Liver (tissue), 9 donors: ENCODE results near the gene FMN1. TPM values are rescaled to one million over a fixed set of nuclear protein-coding genes. Genes with fewer than 3 reads are reported as not detected.

Experiments used
- DNase-seq: peaks from one replicate; pipeline ENCODE4 v3.0.0-alpha.2; 2017; ENCODE audit warnings: low spot score
- H3K27ac ChIP-seq, 2 donors: one replicate each; pipeline ENCODE4 v1.7.0; 2013; ENCODE audit warnings: inconsistent platforms in 2 of 2, low read length in 2 of 2, control low read depth in 1 of 2, low read depth in 1 of 2, mild to moderate bottlenecking in 1 of 2
- H3K27me3 ChIP-seq, 4 donors: one replicate each; pipeline versions ENCODE4 v1.6.1 to v1.7.0; 2013; ENCODE audit warnings: low read length in 3 of 4, inconsistent platforms in 1 of 4, mild to moderate bottlenecking in 1 of 4, moderate library complexity in 1 of 4; ENCODE audit not compliant: control insufficient read depth in 4 of 4, insufficient read depth in 4 of 4
- H3K36me3 ChIP-seq, 4 donors: one replicate each; pipeline versions ENCODE4 v1.6.1 to v1.7.0; 2013; ENCODE audit warnings: low read length in 3 of 4, mild to moderate bottlenecking in 3 of 4, low read depth in 1 of 4, moderate library complexity in 1 of 4; ENCODE audit not compliant: control insufficient read depth in 4 of 4, insufficient read depth in 3 of 4
- H3K4me1 ChIP-seq, 4 donors: one replicate each; pipeline versions ENCODE4 v1.6.1 to v1.7.0; 2013; ENCODE audit warnings: low read length in 3 of 4, mild to moderate bottlenecking in 3 of 4, moderate library complexity in 1 of 4; ENCODE audit not compliant: control insufficient read depth in 4 of 4, insufficient read depth in 4 of 4
- H3K4me3 ChIP-seq, 3 donors: one replicate each; pipeline versions ENCODE4 v1.6.1 to v1.7.0; 2013; ENCODE audit warnings: low read length in 3 of 3, control low read depth in 1 of 3, low read depth in 1 of 3, mild to moderate bottlenecking in 1 of 3
- H3K9ac ChIP-seq, 2 donors: one replicate each; pipeline ENCODE4 v1.7.0; 2013; ENCODE audit warnings: low read length in 2 of 2, mild to moderate bottlenecking in 2 of 2, moderate library complexity in 2 of 2, control low read depth in 1 of 2, low read depth in 1 of 2
- H3K9me3 ChIP-seq, 4 donors: one replicate each; pipeline versions ENCODE4 v1.6.1 to v1.7.0; 2013; ENCODE audit warnings: low read length in 3 of 4; ENCODE audit not compliant: control insufficient read depth in 4 of 4
- CTCF ChIP-seq: fragments of 150-350 bp; IDR thresholded peaks from 2 replicates; pipeline ENCODE4 v1.5.1; 2017; ENCODE audit warnings: improper control_type of control experiment, low read depth, low read length; ENCODE audit not compliant: missing input control
- EGR1 ChIP-seq, 2 donors: IDR thresholded peaks; 2 replicates each; pipeline ENCODE4 v1.6.1; 2016 to 2018; ENCODE audit warnings: antibody characterized with exemption in 2 of 2, low read depth in 2 of 2
- FOXA1 ChIP-seq: IDR thresholded peaks from 2 replicates; pipeline ENCODE4 v1.6.1; 2016; ENCODE audit warnings: antibody characterized with exemption
- FOXA2 ChIP-seq: IDR thresholded peaks from 2 replicates; pipeline ENCODE4 v1.6.1; 2016; ENCODE audit warnings: antibody characterized with exemption
- GABPA ChIP-seq, 2 donors: IDR thresholded peaks in 1 of 2; conservative IDR thresholded peaks in 1 of 2; 2 replicates each; pipeline ENCODE4 v1.6.1; 2016; ENCODE audit warnings: antibody characterized with exemption in 2 of 2, mild to moderate bottlenecking in 1 of 2, moderate library complexity in 1 of 2
- HNF4A ChIP-seq, 2 donors: conservative IDR thresholded peaks; 2 replicates each; pipeline ENCODE4 v1.6.1; 2016; ENCODE audit warnings: antibody characterized with exemption in 2 of 2, mild to moderate bottlenecking in 2 of 2
- HNF4G ChIP-seq: IDR thresholded peaks from 2 replicates; pipeline ENCODE4 v1.6.1; 2016; ENCODE audit warnings: antibody characterized with exemption
- JUND ChIP-seq, 2 donors: IDR thresholded peaks; 2 replicates each; pipeline ENCODE4 v1.6.1; 2016; ENCODE audit warnings: antibody characterized with exemption in 2 of 2
- NR2F2 ChIP-seq: IDR thresholded peaks from 2 replicates; pipeline ENCODE4 v1.6.1; 2016; ENCODE audit warnings: antibody characterized with exemption
- RAD21 ChIP-seq, 2 donors: IDR thresholded peaks; 2 replicates each; pipeline ENCODE4 v1.6.1; 2016; ENCODE audit warnings: antibody characterized with exemption in 2 of 2, mild to moderate bottlenecking in 2 of 2
- RXRA ChIP-seq, 2 donors: IDR thresholded peaks; 2 replicates each; pipeline ENCODE4 v1.6.1; 2017 to 2018; ENCODE audit warnings: antibody characterized with exemption in 2 of 2, mild to moderate bottlenecking in 1 of 2
- SP1 ChIP-seq: IDR thresholded peaks from 2 replicates; pipeline ENCODE4 v1.6.1; 2018; ENCODE audit warnings: antibody characterized with exemption, mild to moderate bottlenecking
- TAF1 ChIP-seq: conservative IDR thresholded peaks from 2 replicates; pipeline ENCODE4 v1.6.1; 2016; ENCODE audit warnings: antibody characterized with exemption, mild to moderate bottlenecking
- YY1 ChIP-seq: IDR thresholded peaks from 2 replicates; pipeline ENCODE4 v1.6.1; 2016; ENCODE audit warnings: antibody characterized with exemption, mild to moderate bottlenecking
- WGBS: extraction: QIAGEN DNeasy Blood & Tissue Kit; methylation state at CpG from one replicate; pipeline ENCODE4 v1.1.7; 2013; 5-methylcytosine and 5-hydroxymethylcytosine counted together
- polyA plus RNA-seq, 2 donors: library from polyadenylated mRNA; stranded (reverse) in 1 of 2; unstranded in 1 of 2; fragments of 200-250 nt in 1 of 2; fragments of >200 nt in 1 of 2; fragmentation: Nextera tagmentation in 1 of 2; extraction: Ambion mirVana in 1 of 2; gene quantifications; one replicate each; pipeline versions ENCODE4 v1.2.1 to v1.2.3, GENCODE V29; 2013 to 2015
- total RNA-seq, 2 donors: library from RNA; depleted of rRNA; stranded (reverse); fragments of >200 nt; gene quantifications; one replicate each; pipeline ENCODE4 v1.2.3, GENCODE V29; 2014
- TF ChIP-seq, protein P1 (sequence below): IDR thresholded peaks from 2 replicates; pipeline ENCODE4 v1.6.1; 2016; ENCODE audit warnings: antibody characterized with exemption
- TF ChIP-seq, protein P2 (sequence below): IDR thresholded peaks from 2 replicates; pipeline ENCODE4 v1.6.1; 2016; ENCODE audit warnings: antibody characterized with exemption
- TF ChIP-seq, protein P3 (sequence below): IDR thresholded peaks from 2 replicates; pipeline ENCODE4 v1.6.1; 2016; ENCODE audit warnings: antibody characterized with exemption
- donor health status: healthy.
- donor health status: healthy.
- donor health status: healthy.
- donor health status: healthy.
- donor health status: healthy.

The FMN1 gene
- total and polyA plus RNA-seq, 4 donors: 0.21 to 5.4 (median 0.53) TPM

- no peak for DNase-seq
- no peak for TF ChIP-seq HNF4G
- no peak for TF ChIP-seq CTCF
- TF ChIP-seq GABPA (IDR thresholded peaks at IDR 0.05 in 1 of 2, conservative IDR thresholded peaks at IDR 0.05 in 1 of 2): no peak
- TF ChIP-seq, protein P1, sequence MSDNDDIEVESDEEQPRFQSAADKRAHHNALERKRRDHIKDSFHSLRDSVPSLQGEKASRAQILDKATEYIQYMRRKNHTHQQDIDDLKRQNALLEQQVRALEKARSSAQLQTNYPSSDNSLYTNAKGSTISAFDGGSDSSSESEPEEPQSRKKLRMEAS: no peak
- no peak for TF ChIP-seq HNF4A (conservative IDR thresholded peaks at IDR 0.05)
- no peak for TF ChIP-seq YY1
- no peak for TF ChIP-seq JUND (IDR thresholded peaks at IDR 0.05)
- TF ChIP-seq SP1: no peak
- TF ChIP-seq, protein P2, sequence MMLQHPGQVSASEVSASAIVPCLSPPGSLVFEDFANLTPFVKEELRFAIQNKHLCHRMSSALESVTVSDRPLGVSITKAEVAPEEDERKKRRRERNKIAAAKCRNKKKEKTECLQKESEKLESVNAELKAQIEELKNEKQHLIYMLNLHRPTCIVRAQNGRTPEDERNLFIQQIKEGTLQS: no peak
- Histone ChIP-seq H3K4me1 (no peaks in the 10 kb centered on the region), H3K4me3 (no peak overlapping the region), H3K27me3 (peaks cover 0 to 3% (median 0%) of the 10 kb centered on the region in 4 donors), H3K9me3 (no peaks in the 10 kb centered on the region), H3K36me3 (no peaks in the 10 kb centered on the region), H3K27ac (no peak overlapping the region), H3K9ac (no peak overlapping the region)
Measured at GRCh38 chr15:33108518-33108917, 86.0 kb downstream of the FMN1 start.

- H3K4me3 ChIP-seq: no peak overlapping the region
- 62% methylated on average over 2 of the region's 2 CpGs for WGBS
- DNase-seq: no peak
- H3K4me1 ChIP-seq: no peaks in the 10 kb centered on the region
- TF ChIP-seq FOXA2: no peak
- no peak for TF ChIP-seq HNF4A (conservative IDR thresholded peaks at IDR 0.05)
- no peak for TF ChIP-seq RXRA (IDR thresholded peaks at IDR 0.05)
- no peak for TF ChIP-seq SP1
- TF ChIP-seq JUND (IDR thresholded peaks at IDR 0.05): no peak
- TF ChIP-seq EGR1 (IDR thresholded peaks at IDR 0.05; ENCODE audit: low read depth in 2 of 2): no peak
- TF ChIP-seq YY1: no peak
- no peaks in the 10 kb centered on the region for H3K36me3 ChIP-seq
- H3K27me3 ChIP-seq: peaks cover 0 to 3% (median 0%) of the 10 kb centered on the region in 4 donors
- H3K27ac ChIP-seq: no peak overlapping the region
- no peak overlapping the region for H3K9ac ChIP-seq
- H3K9me3 ChIP-seq: no peaks in the 10 kb centered on the region
Measured at GRCh38 chr15:33107950-33108349, 86.6 kb downstream of the FMN1 start.

DNA sequence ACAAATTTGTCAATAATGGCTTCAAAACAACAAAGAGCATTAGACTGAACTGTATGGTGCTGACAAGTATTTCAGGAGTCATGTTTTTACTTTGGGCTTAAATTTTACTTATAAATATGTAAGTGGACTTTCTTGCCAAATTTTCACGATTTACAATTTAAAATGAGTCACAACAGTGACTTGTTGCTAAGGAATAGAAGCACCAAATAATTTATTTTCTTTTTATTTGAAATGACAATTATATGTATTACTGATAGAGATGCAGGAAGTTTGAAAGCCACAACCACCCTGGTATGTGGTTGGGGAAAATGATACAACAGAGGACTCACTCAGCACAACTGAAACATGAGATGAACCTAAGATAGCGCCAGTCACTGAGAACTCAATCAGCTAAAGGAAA is 90.3 kb downstream of the FMN1 start:
- no peak for DNase-seq
- no peaks in the 10 kb centered on the region for H3K9me3 ChIP-seq
- no peak for TF ChIP-seq FOXA2
- TF ChIP-seq JUND (IDR thresholded peaks at IDR 0.05): no peak
- TF ChIP-seq YY1: no peak
- TF ChIP-seq FOXA1: no peak
- TF ChIP-seq HNF4A (conservative IDR thresholded peaks at IDR 0.05): no peak
- TF ChIP-seq HNF4G: no peak
- TF ChIP-seq GABPA (IDR thresholded peaks at IDR 0.05 in 1 of 2, conservative IDR thresholded peaks at IDR 0.05 in 1 of 2): no peak
- no peak for TF ChIP-seq TAF1
- no peak for TF ChIP-seq RAD21 (IDR thresholded peaks at IDR 0.05)
- TF ChIP-seq RXRA (IDR thresholded peaks at IDR 0.05): no peak
- TF ChIP-seq, protein P1: no peak
- TF ChIP-seq, protein P3, sequence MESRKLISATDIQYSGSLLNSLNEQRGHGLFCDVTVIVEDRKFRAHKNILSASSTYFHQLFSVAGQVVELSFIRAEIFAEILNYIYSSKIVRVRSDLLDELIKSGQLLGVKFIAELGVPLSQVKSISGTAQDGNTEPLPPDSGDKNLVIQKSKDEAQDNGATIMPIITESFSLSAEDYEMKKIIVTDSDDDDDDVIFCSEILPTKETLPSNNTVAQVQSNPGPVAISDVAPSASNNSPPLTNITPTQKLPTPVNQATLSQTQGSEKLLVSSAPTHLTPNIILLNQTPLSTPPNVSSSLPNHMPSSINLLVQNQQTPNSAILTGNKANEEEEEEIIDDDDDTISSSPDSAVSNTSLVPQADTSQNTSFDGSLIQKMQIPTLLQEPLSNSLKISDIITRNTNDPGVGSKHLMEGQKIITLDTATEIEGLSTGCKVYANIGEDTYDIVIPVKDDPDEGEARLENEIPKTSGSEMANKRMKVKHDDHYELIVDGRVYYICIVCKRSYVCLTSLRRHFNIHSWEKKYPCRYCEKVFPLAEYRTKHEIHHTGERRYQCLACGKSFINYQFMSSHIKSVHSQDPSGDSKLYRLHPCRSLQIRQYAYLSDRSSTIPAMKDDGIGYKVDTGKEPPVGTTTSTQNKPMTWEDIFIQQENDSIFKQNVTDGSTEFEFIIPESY: no peak
- no peak for TF ChIP-seq NR2F2
- no peak for TF ChIP-seq SP1
- 52% methylated on average over 2 of the region's 2 CpGs for WGBS
- no peaks in the 10 kb centered on the region for H3K4me1 ChIP-seq
- no peak overlapping the region for H3K27ac ChIP-seq
- H3K9ac ChIP-seq: no peak overlapping the region
- peaks cover 0 to 3% (median 0%) of the 10 kb centered on the region in 4 donors for H3K27me3 ChIP-seq
- H3K36me3 ChIP-seq: no peaks in the 10 kb centered on the region
- H3K4me3 ChIP-seq: no peak overlapping the region
